Memory B cell (primary cell): Measurements from ENCODE around the gene SUCLA2.
A peak's percentile ranks its signal among the peaks of the same experiment; 100 is the strongest.

Source experiments
- ATAC-seq: fragments of 150-1000 bp; cut with Tn5 transposase; 2 replicates; pipeline ENCODE4 v1.10.0; 2021; ENCODE audit warnings: low read depth, mild to moderate bottlenecking, moderate library complexity
- DNase-seq, 2 donors: peaks; one replicate each; pipeline ENCODE4 v3.0.0; 2022; ENCODE audit warnings: low spot score in 2 of 2
- H3K27ac Mint-ChIP-seq: one replicate; pipeline ENCODE4 v1.8.0; 2022; ENCODE audit warnings: mild to moderate bottlenecking, moderate library complexity, mixed read lengths
- H3K27me3 Mint-ChIP-seq: one replicate; pipeline ENCODE4 v1.8.0; 2022; ENCODE audit warnings: mixed read lengths
- H3K36me3 Mint-ChIP-seq: one replicate; pipeline ENCODE4 v1.8.0; 2022; ENCODE audit warnings: mild to moderate bottlenecking, mixed read lengths
- H3K4me1 Mint-ChIP-seq: one replicate; pipeline ENCODE4 v1.8.0; 2022; ENCODE audit warnings: mixed read lengths
- H3K4me3 Mint-ChIP-seq: one replicate; pipeline ENCODE4 v1.8.0; 2022; ENCODE audit warnings: mild to moderate bottlenecking, moderate library complexity, mixed read lengths
- H3K9me3 Mint-ChIP-seq: one replicate; pipeline ENCODE4 v1.8.0; 2022; ENCODE audit warnings: mixed read lengths

Gene SUCLA2

GRCh38 chr13:48001114-48001881 is at the start of gene SUCLA2:
TSS of gene SUCLA2 (minus strand) at chr13:48001273. CDS start at chr13:48001269, 4 bp downstream.
- peaks cover 2% of the 10 kb centered on the region for H3K36me3 Mint-ChIP-seq
- H3K4me3 Mint-ChIP-seq: peak within 1 kb of the TSS; percentile 91
- DNase-seq (peak; percentile 80 to 84), ATAC-seq (peak; percentile 99)
- H3K27ac Mint-ChIP-seq: peak within 1 kb of the TSS; percentile 83
- no peaks in the 10 kb centered on the region for H3K9me3 Mint-ChIP-seq
- peaks cover 15% of the 10 kb centered on the region for H3K4me1 Mint-ChIP-seq
- H3K27me3 Mint-ChIP-seq: no peaks in the 10 kb centered on the region

DNA sequence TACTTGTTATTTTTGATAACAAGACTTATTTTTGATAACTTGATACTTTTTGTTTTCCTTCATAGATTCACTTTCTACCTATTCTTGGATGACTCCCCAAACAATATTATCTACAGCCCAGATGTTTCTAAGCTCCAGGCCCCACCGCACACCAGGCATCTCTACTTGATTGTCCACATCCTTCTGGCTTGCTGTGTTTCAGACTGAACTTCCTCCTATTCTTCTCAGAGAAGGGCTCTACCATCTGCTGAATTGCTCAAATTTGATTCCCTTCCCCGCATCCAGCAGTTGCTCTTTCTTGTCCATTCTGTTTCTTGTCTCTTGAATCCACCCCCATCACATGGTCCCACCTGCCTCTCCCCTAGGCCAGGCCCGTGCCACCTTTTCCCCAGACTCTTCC is 49.5 kb upstream of the SUCLA2 start:
- no peak overlapping the region for H3K4me3 Mint-ChIP-seq
- H3K9me3 Mint-ChIP-seq: no peaks in the 10 kb centered on the region
- H3K27ac Mint-ChIP-seq: no peak overlapping the region
- no peaks in the 10 kb centered on the region for H3K4me1 Mint-ChIP-seq
- DNase-seq: no peak
- peaks cover 26% of the 10 kb centered on the region for H3K36me3 Mint-ChIP-seq
- H3K27me3 Mint-ChIP-seq: no peaks in the 10 kb centered on the region
- no peak for ATAC-seq

DNA sequence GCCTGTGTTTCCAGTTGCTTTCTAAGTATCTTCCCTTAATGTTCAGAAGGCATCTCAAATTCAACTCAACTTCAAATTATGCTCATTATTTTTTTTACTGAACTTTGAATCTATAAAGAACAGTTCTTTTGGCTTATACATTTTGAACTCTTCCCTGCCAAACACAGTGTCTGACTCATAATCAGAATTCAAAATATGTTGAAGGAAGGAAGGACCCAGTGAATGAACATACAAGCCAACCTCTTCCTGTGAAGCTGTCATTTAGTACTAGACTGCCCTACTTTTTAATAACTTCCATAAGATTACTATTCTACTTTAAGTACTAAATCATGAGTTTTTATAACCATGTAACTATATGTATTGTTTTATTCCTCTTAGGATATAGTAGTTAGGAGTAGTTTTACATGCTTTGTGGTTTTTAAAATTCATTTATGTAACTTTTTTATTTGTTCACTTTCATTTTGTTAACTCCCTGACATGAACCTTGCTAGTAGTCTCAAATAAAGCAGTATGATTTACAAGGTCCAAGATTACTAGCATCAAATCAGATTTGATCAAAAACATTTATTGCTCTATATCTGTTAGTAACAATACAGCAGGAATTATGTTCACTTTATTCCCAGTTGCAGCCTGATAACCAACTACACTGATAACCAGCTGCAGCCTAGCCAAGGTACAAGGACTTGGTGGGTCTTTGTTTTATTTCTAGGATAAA is 42.9 kb upstream of the SUCLA2 start:
- ATAC-seq (no peak), DNase-seq (no peak)
- Mint-ChIP-seq H3K4me1 (peaks cover under 1% of the 10 kb centered on the region), H3K9me3 (no peaks in the 10 kb centered on the region), H3K27ac (no peak overlapping the region), H3K27me3 (no peaks in the 10 kb centered on the region), H3K4me3 (no peak overlapping the region), H3K36me3 (peaks cover 14% of the 10 kb centered on the region)

DNA sequence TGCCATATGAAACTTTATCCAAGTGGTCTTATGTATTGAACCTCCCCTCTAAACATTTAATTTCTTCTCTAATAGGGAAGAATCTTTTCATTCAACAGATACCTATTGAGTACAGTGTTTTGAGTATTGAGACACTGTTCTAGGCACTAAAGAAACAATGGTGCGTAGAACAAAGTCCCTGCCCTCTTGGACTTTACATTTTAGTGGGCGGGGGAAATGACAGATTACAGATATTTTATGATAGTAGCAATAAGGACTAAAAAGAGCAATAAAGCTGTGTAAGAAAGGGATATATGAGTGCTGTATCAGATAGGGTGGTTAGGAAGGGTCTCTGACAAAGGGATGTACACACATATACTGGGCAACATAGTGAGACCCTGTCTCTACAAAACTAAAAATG is 41.8 kb upstream of the SUCLA2 start:
- H3K27ac Mint-ChIP-seq: peak overlapping the region; percentile 12
- H3K27me3 Mint-ChIP-seq: no peaks in the 10 kb centered on the region
- peaks cover 14% of the 10 kb centered on the region for H3K36me3 Mint-ChIP-seq
- H3K4me1 Mint-ChIP-seq: peaks cover 6% of the 10 kb centered on the region
- no peak overlapping the region for H3K4me3 Mint-ChIP-seq
- ATAC-seq (no peak), DNase-seq (no peak)
- no peaks in the 10 kb centered on the region for H3K9me3 Mint-ChIP-seq

GRCh38 chr13:48040896-48041295 is 39.8 kb upstream of the SUCLA2 start:
- H3K36me3 Mint-ChIP-seq: peaks cover 9% of the 10 kb centered on the region
- H3K27ac Mint-ChIP-seq: peak overlapping the region; percentile 32
- DNase-seq: no peak
- H3K9me3 Mint-ChIP-seq: no peaks in the 10 kb centered on the region
- ATAC-seq: no peak
- H3K27me3 Mint-ChIP-seq: no peaks in the 10 kb centered on the region
- peaks cover 9% of the 10 kb centered on the region for H3K4me1 Mint-ChIP-seq
- no peak overlapping the region for H3K4me3 Mint-ChIP-seq

GRCh38 chr13:48040049-48040448 is 39.0 kb upstream of the SUCLA2 start:
- Mint-ChIP-seq H3K36me3 (peaks cover 9% of the 10 kb centered on the region), H3K27ac (no peak overlapping the region), H3K27me3 (no peaks in the 10 kb centered on the region), H3K4me3 (peak overlapping the region; percentile 17), H3K4me1 (peaks cover 9% of the 10 kb centered on the region), H3K9me3 (no peaks in the 10 kb centered on the region)
- ATAC-seq (no peak), DNase-seq (no peak)

- Mint-ChIP-seq H3K27ac (peak overlapping the region; percentile 97), H3K27me3 (no peaks in the 10 kb centered on the region), H3K36me3 (peaks cover 10% of the 10 kb centered on the region), H3K9me3 (no peaks in the 10 kb centered on the region), H3K4me1 (peaks cover 9% of the 10 kb centered on the region), H3K4me3 (peak overlapping the region; percentile 93)
- ATAC-seq (no peak), DNase-seq (peak in 1 of 2 donors; percentile 9)
These were observed 37.7 kb upstream of the SUCLA2 start for GRCh38 chr13:48038761-48039160.

DNA sequence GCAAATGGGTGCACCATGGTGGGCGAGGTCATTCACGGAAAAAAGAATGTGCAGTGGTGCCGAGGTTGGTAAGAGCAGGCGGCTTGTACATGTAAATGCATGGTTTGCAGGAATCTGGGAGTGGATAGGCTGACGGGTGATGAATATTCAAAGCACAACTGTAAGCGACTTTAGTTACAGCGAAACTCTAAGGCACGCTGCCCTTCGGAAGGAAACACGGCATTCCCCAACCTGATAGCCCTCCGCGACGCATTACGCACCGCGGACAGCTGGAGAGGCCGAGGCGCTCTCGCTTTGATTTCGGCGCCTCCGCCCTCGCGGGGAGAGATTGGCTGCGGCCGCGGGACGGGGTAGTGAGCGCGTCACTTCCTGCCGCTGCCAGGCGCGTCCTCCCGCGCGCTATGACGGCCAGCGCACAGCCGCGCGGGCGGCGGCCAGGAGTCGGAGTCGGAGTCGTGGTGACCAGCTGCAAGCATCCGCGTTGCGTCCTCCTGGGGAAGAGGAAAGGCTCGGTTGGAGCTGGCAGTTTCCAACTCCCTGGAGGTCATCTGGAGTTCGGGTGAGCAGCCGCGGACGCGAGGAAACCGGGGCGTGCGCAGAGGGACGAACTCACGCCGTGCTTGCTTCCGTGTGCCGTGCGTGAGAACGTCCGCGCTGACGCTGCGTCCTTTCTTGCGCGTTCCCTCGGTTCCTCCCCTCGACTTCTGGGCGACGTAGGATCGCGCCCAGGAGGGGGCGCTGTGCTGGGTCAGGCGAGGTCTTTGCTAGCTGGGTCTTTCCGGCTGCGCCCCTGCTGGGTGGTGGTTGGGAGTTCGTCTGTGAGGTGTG is 36.5 kb upstream of the SUCLA2 start, which contains the start of gene NUDT15:
Gene NUDT15 (plus strand): TSS at position 381 of the 828 bp plus-strand sequence. CDS start 21 bp downstream, at position 402.
- no peaks in the 10 kb centered on the region for H3K27me3 Mint-ChIP-seq
- H3K9me3 Mint-ChIP-seq: no peaks in the 10 kb centered on the region
- peaks cover 9% of the 10 kb centered on the region for H3K4me1 Mint-ChIP-seq
- peak within 1 kb of the TSS; percentile 97 for H3K27ac Mint-ChIP-seq
- peaks cover 13% of the 10 kb centered on the region for H3K36me3 Mint-ChIP-seq
- ATAC-seq (peak; percentile 88), DNase-seq (peak; percentile 88 to 95)
- peak within 1 kb of the TSS; percentile 93 for H3K4me3 Mint-ChIP-seq

DNA sequence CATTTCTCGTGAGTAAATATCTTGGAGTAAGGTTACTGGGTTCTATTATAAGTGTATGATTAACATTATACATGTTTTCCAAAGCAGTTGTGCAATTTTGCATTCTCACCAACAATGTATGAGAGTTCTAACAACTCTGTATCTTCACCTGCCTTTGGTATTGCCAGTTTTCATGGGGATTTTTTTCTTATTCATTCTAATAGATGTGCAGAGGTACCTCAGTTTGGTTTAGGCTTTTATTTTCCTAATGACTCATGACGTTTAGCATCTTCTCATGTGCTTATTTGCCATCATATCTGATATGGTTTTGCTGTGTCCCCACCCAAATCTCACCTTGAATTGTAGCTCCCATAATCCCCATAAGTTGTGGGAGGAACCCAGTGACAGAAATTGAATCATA is 28.8 kb upstream of the SUCLA2 start:
- ATAC-seq (no peak), DNase-seq (no peak)
- Mint-ChIP-seq H3K27ac (no peak overlapping the region), H3K4me1 (no peaks in the 10 kb centered on the region), H3K4me3 (no peak overlapping the region), H3K9me3 (no peaks in the 10 kb centered on the region), H3K27me3 (no peaks in the 10 kb centered on the region), H3K36me3 (peaks cover 19% of the 10 kb centered on the region)

- H3K9me3 Mint-ChIP-seq: no peaks in the 10 kb centered on the region
- H3K27ac Mint-ChIP-seq: no peak overlapping the region
- no peaks in the 10 kb centered on the region for H3K27me3 Mint-ChIP-seq
- H3K4me3 Mint-ChIP-seq: no peak overlapping the region
- DNase-seq (no peak), ATAC-seq (no peak)
- H3K4me1 Mint-ChIP-seq: no peaks in the 10 kb centered on the region
- H3K36me3 Mint-ChIP-seq: peaks cover 18% of the 10 kb centered on the region
These were observed 27.0 kb upstream of the SUCLA2 start for GRCh38 chr13:48028066-48028465.

DNA sequence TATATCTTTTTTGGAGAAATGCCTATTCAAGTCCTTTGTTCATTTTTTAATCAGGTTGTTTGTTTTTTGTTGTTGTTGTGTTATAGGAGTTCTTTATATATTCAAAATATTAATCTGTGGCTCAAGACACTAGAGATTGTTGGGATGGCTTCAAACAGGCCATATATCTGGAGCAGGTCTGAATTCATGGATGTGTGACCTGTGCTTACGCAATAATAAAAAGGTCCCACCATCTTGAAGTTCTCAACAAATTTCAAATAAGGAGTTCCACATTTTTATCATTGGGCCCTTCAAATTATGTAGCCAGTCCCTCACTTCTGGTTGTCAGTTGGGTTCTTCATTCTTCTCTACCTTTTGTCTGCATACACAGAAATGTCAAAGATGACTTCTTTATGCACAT is 18.7 kb upstream of the SUCLA2 start:
- ATAC-seq (no peak), DNase-seq (no peak)
- no peak overlapping the region for H3K4me3 Mint-ChIP-seq
- peaks cover 8% of the 10 kb centered on the region for H3K36me3 Mint-ChIP-seq
- H3K27me3 Mint-ChIP-seq: no peaks in the 10 kb centered on the region
- H3K4me1 Mint-ChIP-seq: no peaks in the 10 kb centered on the region
- no peaks in the 10 kb centered on the region for H3K9me3 Mint-ChIP-seq
- no peak overlapping the region for H3K27ac Mint-ChIP-seq

GRCh38 chr13:48018637-48019036 is 17.6 kb upstream of the SUCLA2 start:
- DNase-seq: no peak
- Mint-ChIP-seq H3K9me3 (no peaks in the 10 kb centered on the region), H3K4me3 (no peak overlapping the region), H3K4me1 (no peaks in the 10 kb centered on the region), H3K27ac (no peak overlapping the region), H3K27me3 (no peaks in the 10 kb centered on the region), H3K36me3 (peaks cover 8% of the 10 kb centered on the region)
- no peak for ATAC-seq

GRCh38 chr13:48014359-48014758 is 13.3 kb upstream of the SUCLA2 start:
- peaks cover 18% of the 10 kb centered on the region for H3K36me3 Mint-ChIP-seq
- H3K9me3 Mint-ChIP-seq: peaks cover 2% of the 10 kb centered on the region
- H3K27me3 Mint-ChIP-seq: no peaks in the 10 kb centered on the region
- no peak for DNase-seq
- H3K4me1 Mint-ChIP-seq: no peaks in the 10 kb centered on the region
- H3K27ac Mint-ChIP-seq: no peak overlapping the region
- H3K4me3 Mint-ChIP-seq: no peak overlapping the region
- ATAC-seq: no peak

- ATAC-seq: no peak
- Mint-ChIP-seq H3K4me1 (no peaks in the 10 kb centered on the region), H3K27me3 (no peaks in the 10 kb centered on the region), H3K9me3 (peaks cover 3% of the 10 kb centered on the region), H3K36me3 (peaks cover 18% of the 10 kb centered on the region), H3K4me3 (no peak overlapping the region), H3K27ac (no peak overlapping the region)
- DNase-seq: no peak
These were observed 11.6 kb upstream of the SUCLA2 start for GRCh38 chr13:48012668-48013067.
